Vagina (tissue), 2 donors: ENCODE results near the gene MTHFSD.

Source experiments
- CTCF ChIP-seq, 3 experiments: fragments of 450-650 bp in 2 of 3; fragments of 200-600 bp in 1 of 3; sonication (generic) in 1 of 3; IDR thresholded peaks; one replicate each; pipeline ENCODE4 v1.5.1; 2017 to 2019; ENCODE audit warnings: antibody characterized with exemption in 3 of 3, mild to moderate bottlenecking in 2 of 3, moderate library complexity in 2 of 3
- POLR2AphosphoS5 ChIP-seq, 2 donors: sonication (generic); formaldehyde crosslinking; IDR thresholded peaks; one replicate each; pipeline ENCODE4 v1.9.0; 2017; ENCODE audit warnings: antibody characterized with exemption in 2 of 2, mild to moderate bottlenecking in 2 of 2, low read depth in 1 of 2; ENCODE audit not compliant: insufficient read depth in 1 of 2

DNA sequence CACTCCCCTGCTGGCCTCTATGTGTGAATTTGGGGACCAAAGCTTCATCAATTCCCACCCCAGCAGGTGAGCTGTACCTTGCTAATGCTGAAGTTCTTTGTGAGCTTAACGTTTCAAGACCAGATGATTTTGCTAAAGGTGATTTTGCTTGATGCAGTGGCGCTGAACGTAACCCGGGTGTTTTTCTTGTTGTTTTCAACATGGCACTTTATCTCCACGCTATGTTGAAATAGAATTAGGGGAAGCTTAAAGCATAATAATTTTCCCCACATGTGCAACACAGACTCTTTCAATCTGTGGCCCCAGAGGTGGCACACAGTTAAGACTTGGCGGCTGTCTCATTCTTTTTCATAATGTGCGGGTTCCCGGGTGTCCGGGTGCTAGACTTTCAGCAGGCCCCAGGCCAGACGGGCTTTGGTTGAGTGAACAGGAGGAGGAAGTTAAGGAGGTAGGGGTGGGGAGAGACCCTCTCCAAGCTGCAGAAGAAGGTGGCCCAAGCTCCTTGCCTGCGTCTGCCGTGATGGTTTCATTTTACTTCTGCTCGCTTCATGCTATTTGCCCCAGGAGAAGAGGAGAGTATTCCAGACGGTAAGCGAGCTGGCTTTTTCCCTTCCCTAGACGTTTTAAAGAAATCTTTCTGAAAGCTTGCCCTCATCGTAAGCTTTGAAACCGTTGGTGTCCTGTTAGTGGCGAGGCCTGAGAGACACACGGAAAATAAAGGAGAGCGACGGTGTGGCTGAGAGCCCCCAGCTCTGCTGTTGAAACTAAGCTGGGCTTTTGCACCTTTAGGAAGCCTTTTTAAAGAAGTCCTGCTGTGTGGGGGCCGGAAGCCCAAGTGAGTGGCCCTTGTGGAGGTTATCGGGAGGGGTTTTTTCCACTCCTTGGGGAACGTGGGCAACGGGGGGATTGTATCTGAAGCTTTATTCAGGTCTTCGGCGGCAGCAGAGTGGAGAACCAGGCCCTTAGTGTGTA lies 15.8 kb upstream of the MTHFSD start:
- TF ChIP-seq CTCF (IDR thresholded peaks at IDR 0.05) = no peak
- TF ChIP-seq POLR2AphosphoS5 (IDR thresholded peaks at IDR 0.05; ENCODE audit: insufficient read depth in 1 of 2, low read depth in 1 of 2) = no peak
